ENCODE results near the gene BLCAP. TPM values are rescaled to one million over a fixed set of nuclear protein-coding genes. Genes with fewer than 3 reads are reported as not detected.
A peak's percentile ranks its signal among the peaks of the same experiment; 100 is the strongest.

The BLCAP gene
- total RNA-seq, 1 experiment from 2014 or later, result 99.9 TPM

GRCh38 chr20:37528446-37529213 is 954 bp upstream of the BLCAP start:
- no TSS peak for BruUV-seq (replicated peaks)
- ChIA-PET CTCF (no interaction called here), POLR2A (ENCODE audit: unreplicated experiment) (no interaction called here)
- Histone ChIP-seq H3K36me3 (ENCODE audit: low read depth) (no peaks in the 10 kb centered on the region), H3K9me2 (ENCODE audit: insufficient read depth) (no peaks in the 10 kb centered on the region), H3K4me3 (peak overlapping the region; percentile 88), H3K79me2 (ENCODE audit: low read depth) (peaks cover 44% of the 10 kb centered on the region), H3K27ac (peak overlapping the region; percentile 86), H2AFZ (peak overlapping the region; percentile 98), H4K20me1 (ENCODE audit: insufficient read depth) (peaks cover 22% of the 10 kb centered on the region), H3F3A (ENCODE audit: insufficient read depth, low read depth) (peaks cover 17% of the 10 kb centered on the region), H3K27me3 (ENCODE audit: insufficient read depth, low read depth) (no peaks in the 10 kb centered on the region), H3K4me2 (peak overlapping the region; percentile 84), H3K9me3 (ENCODE audit: insufficient read depth, low read depth) (no peaks in the 10 kb centered on the region), H3K4me1 (replicated peaks; ENCODE audit: insufficient read depth) (peaks cover 40% of the 10 kb centered on the region)
- TF ChIP-seq CTCF (conservative IDR thresholded peaks at IDR 0.05), result no peak
- no peak for TF ChIP-seq EZH2 (IDR thresholded peaks at IDR 0.05; ENCODE audit: low read depth)
- intact Hi-C loops (cut with micrococcal nuclease; ENCODE audit: unreplicated experiment), result loop anchor here (5.0 kb wide), 2 partner anchors 121 to 146 kb away; no protein-coding TSS in a partner anchor
- no peak for DNase-seq

GRCh38 chr20:37526839-37527637 is 638 bp downstream of the BLCAP start:
- Histone ChIP-seq H3K27me3 (ENCODE audit: insufficient read depth, low read depth) (no peaks in the 10 kb centered on the region), H3F3A (ENCODE audit: insufficient read depth, low read depth) (peaks cover 17% of the 10 kb centered on the region), H3K4me3 (peak overlapping the region; percentile 88), H3K9me2 (ENCODE audit: insufficient read depth) (no peaks in the 10 kb centered on the region), H4K20me1 (ENCODE audit: insufficient read depth) (peaks cover 30% of the 10 kb centered on the region), H3K27ac (peak overlapping the region; percentile 86), H3K9me3 (ENCODE audit: insufficient read depth, low read depth) (no peaks in the 10 kb centered on the region), H2AFZ (peak overlapping the region; percentile 98), H3K79me2 (ENCODE audit: low read depth) (peaks cover 58% of the 10 kb centered on the region), H3K36me3 (ENCODE audit: low read depth) (no peaks in the 10 kb centered on the region), H3K4me1 (replicated peaks; ENCODE audit: insufficient read depth) (peaks cover 41% of the 10 kb centered on the region), H3K4me2 (peak overlapping the region; percentile 84)
- TF ChIP-seq EZH2 (IDR thresholded peaks at IDR 0.05; ENCODE audit: low read depth) (no peak), CTCF (conservative IDR thresholded peaks at IDR 0.05) (no peak)
- intact Hi-C loops (cut with micrococcal nuclease; ENCODE audit: unreplicated experiment), result loop anchor here (2.0 to 5.0 kb wide), 3 partner anchors 120 to 182 kb away; no protein-coding TSS in a partner anchor
- ChIA-PET POLR2A (ENCODE audit: unreplicated experiment) (no interaction called here), CTCF (interaction anchor here (0.7 kb wide), 1 partner anchor 11 kb away, joined by 4 read pairs; no protein-coding TSS in a partner anchor)
- TSS peak; percentile 75 for BruUV-seq (replicated peaks)
- DNase-seq, result no peak

GRCh38 chr20:37526238-37526838 is 1.3 kb downstream of the BLCAP start:
- Histone ChIP-seq H3K9me3 (ENCODE audit: insufficient read depth, low read depth) (no peaks in the 10 kb centered on the region), H3K79me2 (ENCODE audit: low read depth) (peaks cover 65% of the 10 kb centered on the region), H3K4me1 (replicated peaks; ENCODE audit: insufficient read depth) (peaks cover 41% of the 10 kb centered on the region), H3K27ac (peak overlapping the region; percentile 86), H3K4me2 (peak overlapping the region; percentile 84), H3K9me2 (ENCODE audit: insufficient read depth) (no peaks in the 10 kb centered on the region), H2AFZ (no peak overlapping the region), H3F3A (ENCODE audit: insufficient read depth, low read depth) (peaks cover 17% of the 10 kb centered on the region), H4K20me1 (ENCODE audit: insufficient read depth) (peaks cover 36% of the 10 kb centered on the region), H3K4me3 (peak overlapping the region; percentile 88), H3K36me3 (ENCODE audit: low read depth) (no peaks in the 10 kb centered on the region), H3K27me3 (ENCODE audit: insufficient read depth, low read depth) (no peaks in the 10 kb centered on the region)
- peak; percentile 67 to 72 for DNase-seq
- intact Hi-C loops (cut with micrococcal nuclease; ENCODE audit: unreplicated experiment), result loop anchor here (2.0 to 5.0 kb wide), 3 partner anchors 119 to 182 kb away; no protein-coding TSS in a partner anchor
- ChIA-PET CTCF (interaction anchor here (0.8 kb wide), 1 partner anchor 324 kb away, joined by 3 read pairs; no protein-coding TSS in a partner anchor), POLR2A (ENCODE audit: unreplicated experiment) (interaction anchor here (0.6 to 0.7 kb wide), 3 partner anchors 143 to 466 kb away, joined by 4 to 12 read pairs (median 6); no protein-coding TSS in a partner anchor)
- no TSS peak for BruUV-seq (replicated peaks)
- TF ChIP-seq CTCF (conservative IDR thresholded peaks at IDR 0.05) (no peak), EZH2 (IDR thresholded peaks at IDR 0.05; ENCODE audit: low read depth) (no peak)

Data from PC-9 (cell line).